A673 (cell line): ENCODE results near the gene KLHDC3. TPM values are rescaled to one million over a fixed set of nuclear protein-coding genes. Genes with fewer than 3 reads are reported as not detected.

Source experiments
- Bru-seq: library from RNA; stranded (reverse); fragments of 400-500 nt; gene quantifications from one replicate; lab custom pipeline; 2021; lab: Mats Ljungman, UMichigan
- BruChase-seq, 2 experiments: library from RNA; stranded (reverse); fragments of 400-500 nt; gene quantifications; one replicate each; lab custom pipeline; 2021; lab: Mats Ljungman, UMichigan
- BruUV-seq: library from RNA; stranded (reverse); fragments of 400-500 nt; replicated peaks from 2 replicates; lab custom pipeline; 2021; lab: Mats Ljungman, UMichigan
- CTCF ChIA-PET: fragments of 300-600 bp; sonication (Branson Sonifier 250); formaldehyde crosslinking; loops from one replicate; lab custom pipeline; 2022; ENCODE audit warnings: antibody characterized with exemption; lab: Charles Lee
- POLR2A ChIA-PET: fragments of 300-600 bp; sonication (Branson Sonifier 250); formaldehyde crosslinking; loops from one replicate; lab custom pipeline; 2022; ENCODE audit warnings: antibody characterized with exemption; ENCODE audit not compliant: low non-redundant PET; lab: Charles Lee
- DNase-seq: peaks from one replicate; pipeline ENCODE4 v3.0.0-alpha.2; 2015; ENCODE audit warnings: low spot score
- H3K27ac ChIP-seq: fragments of 200-600 bp; sonication (generic); 2 replicates; pipeline ENCODE4 v1.5.1; 2016; ENCODE audit warnings: mixed run types, low read depth, mild to moderate bottlenecking, mixed read lengths, antibody characterized with exemption, low read length; ENCODE audit not compliant: poor library complexity, severe bottlenecking
- H3K27me3 ChIP-seq: fragments of 200-600 bp; sonication (generic); replicated peaks from 2 replicates; pipeline ENCODE4 v1.6.1; 2017; ENCODE audit warnings: mixed run types, low read depth, mild to moderate bottlenecking, mixed read lengths, antibody characterized with exemption, low read length; ENCODE audit not compliant: insufficient read depth, poor library complexity
- H3K36me3 ChIP-seq: fragments of 200-600 bp; sonication (generic); 2 replicates; pipeline ENCODE4 v1.6.1; 2016; ENCODE audit warnings: mixed run types, mild to moderate bottlenecking, mixed read lengths, antibody characterized with exemption, low read length; ENCODE audit not compliant: insufficient read depth, poor library complexity, severe bottlenecking
- H3K4me1 ChIP-seq: fragments of 200-600 bp; sonication (generic); 2 replicates; pipeline ENCODE4 v1.6.1; 2017; ENCODE audit warnings: mixed run types, mild to moderate bottlenecking, mixed read lengths, antibody characterized with exemption, low read length; ENCODE audit not compliant: insufficient read depth, poor library complexity, severe bottlenecking
- H3K4me3 ChIP-seq: fragments of 200-600 bp; sonication (generic); 2 replicates; pipeline ENCODE4 v1.5.1; 2016; ENCODE audit warnings: low read depth, mixed run types, mild to moderate bottlenecking, mixed read lengths, low read length; ENCODE audit not compliant: poor library complexity, severe bottlenecking
- H3K9me3 ChIP-seq: fragments of 200-600 bp; sonication (generic); 2 replicates; pipeline ENCODE4 v1.6.1; 2016; ENCODE audit warnings: mixed run types, low read depth, mild to moderate bottlenecking, mixed read lengths, antibody characterized with exemption, low read length; ENCODE audit not compliant: poor library complexity, severe bottlenecking
- EZH2 ChIP-seq: fragments of 200-600 bp; sonication (generic); IDR thresholded peaks from 2 replicates; pipeline ENCODE4 v1.6.1; 2017; ENCODE audit warnings: borderline replicate concordance, low read depth, mild to moderate bottlenecking, mixed read lengths, antibody characterized with exemption, low read length; ENCODE audit not compliant: poor library complexity, severe bottlenecking
- intact Hi-C: fragments of 100-400 bp; cut with micrococcal nuclease; formaldehyde crosslinking; loops from one replicate; pipeline ENCODE4 v1.10.0; 2022; ENCODE audit not compliant: unreplicated experiment
- long read RNA-seq: library from polyadenylated mRNA; stranded (forward); transcript quantifications from one replicate; pipeline ENCODE4 v2.0.0, GENCODE V29; 2022
- total RNA-seq: library from RNA; stranded (reverse); gene quantifications from 2 replicates; pipeline ENCODE4 v1.2.3, GENCODE V29; 2021
- TF ChIP-seq, protein P1 (sequence below): fragments of 300-800, 200-600 bp; sonication (generic); conservative IDR thresholded peaks from 2 replicates; pipeline ENCODE4 v1.5.1; 2017; ENCODE audit warnings: low read depth, mild to moderate bottlenecking, antibody characterized with exemption, low read length, moderate library complexity, mixed read lengths

The KLHDC3 gene, protein sequence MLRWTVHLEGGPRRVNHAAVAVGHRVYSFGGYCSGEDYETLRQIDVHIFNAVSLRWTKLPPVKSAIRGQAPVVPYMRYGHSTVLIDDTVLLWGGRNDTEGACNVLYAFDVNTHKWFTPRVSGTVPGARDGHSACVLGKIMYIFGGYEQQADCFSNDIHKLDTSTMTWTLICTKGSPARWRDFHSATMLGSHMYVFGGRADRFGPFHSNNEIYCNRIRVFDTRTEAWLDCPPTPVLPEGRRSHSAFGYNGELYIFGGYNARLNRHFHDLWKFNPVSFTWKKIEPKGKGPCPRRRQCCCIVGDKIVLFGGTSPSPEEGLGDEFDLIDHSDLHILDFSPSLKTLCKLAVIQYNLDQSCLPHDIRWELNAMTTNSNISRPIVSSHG
- 90.1 and 108 TPM in 2 replicates for total RNA-seq
- Bru-seq, nascent RNA = percentile 73 among the genes with signal in this experiment
- BruChase-seq, experiment 1, labeled RNA remaining after a 2-hour chase = percentile 79 among the genes with signal in this experiment
- BruChase-seq, experiment 2, labeled RNA remaining after a 6-hour chase = percentile 89 among the genes with signal in this experiment
- long read RNA-seq, transcript KLHDC3-202 (11 exons, 1,909 nt) = major isoform, 296 of 327 reads
- long read RNA-seq, partial matches to known transcripts = 20 of 327 reads
- long read RNA-seq, other reads (novel, unspliced or antisense) = 11 of 327 reads

DNA sequence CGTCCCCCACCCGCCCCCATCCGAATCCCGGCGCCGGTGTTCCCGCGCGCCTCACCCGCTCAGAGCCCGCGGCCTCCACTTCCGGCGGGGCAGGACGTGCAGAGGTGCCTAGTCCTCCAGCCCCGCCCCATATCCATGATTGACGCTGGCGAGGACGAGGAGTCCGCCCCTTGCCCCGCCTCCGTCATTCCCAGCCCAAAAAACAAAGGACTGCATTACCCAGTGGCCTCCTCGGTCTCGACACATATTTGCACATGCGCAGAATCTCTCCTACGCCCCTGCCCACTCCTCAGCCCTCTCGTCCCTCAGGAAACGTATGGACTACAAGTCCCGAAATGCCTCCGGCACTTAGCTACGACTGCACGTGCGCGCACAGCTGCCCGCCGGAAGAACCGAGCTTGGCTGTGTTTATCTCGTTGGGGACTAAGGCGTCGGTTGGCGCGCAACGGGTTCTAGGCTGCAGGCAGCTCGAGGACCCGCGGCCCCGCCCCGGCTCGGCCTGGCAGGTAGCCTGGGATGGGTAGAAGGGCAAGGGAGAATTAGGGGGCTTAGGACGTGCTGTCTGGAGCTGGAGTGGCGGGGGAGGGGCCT lies at the start of gene KLHDC3, which contains the start of gene MEA1:
Gene KLHDC3, plus strand, starts transcription at position 407 of the 591 bp plus-strand sequence. CDS start 2,944 bp downstream, outside the sequence.
Gene MEA1, minus strand, starts transcription at position 104 of the 591 bp plus-strand sequence. CDS start 133 bp downstream, outside the sequence.
- H3K4me1 ChIP-seq = peaks cover 7% of the 10 kb centered on the region
- CTCF ChIA-PET = interaction anchor here (0.6 to 1.5 kb wide), 4 partner anchors 35 to 150 kb away, joined by 4 to 8 read pairs (median 5); partner anchors contain the start of genes PEX6 and PTK7
- POLR2A ChIA-PET = interaction anchor here (0.6 to 1.2 kb wide), 2 partner anchors 30 to 85 kb away, joined by 3 to 5 read pairs; partner anchors contain the start of genes CNPY3 and PPP2R5D
- intact Hi-C loops = loop anchor here (5.0 kb wide), 1 partner anchor 112 kb away; no protein-coding TSS in a partner anchor
- no TSS peak for BruUV-seq
- peak; percentile 100 for DNase-seq
- peak within 1 kb of the TSS; percentile 82 for H3K4me3 ChIP-seq
- H3K36me3 ChIP-seq = peaks cover 59% of the 10 kb centered on the region
- H3K9me3 ChIP-seq = no peaks in the 10 kb centered on the region
- peak within 1 kb of the TSS; percentile 79 for H3K27ac ChIP-seq
- no peaks in the 10 kb centered on the region for H3K27me3 ChIP-seq
- TF ChIP-seq, protein P1, sequence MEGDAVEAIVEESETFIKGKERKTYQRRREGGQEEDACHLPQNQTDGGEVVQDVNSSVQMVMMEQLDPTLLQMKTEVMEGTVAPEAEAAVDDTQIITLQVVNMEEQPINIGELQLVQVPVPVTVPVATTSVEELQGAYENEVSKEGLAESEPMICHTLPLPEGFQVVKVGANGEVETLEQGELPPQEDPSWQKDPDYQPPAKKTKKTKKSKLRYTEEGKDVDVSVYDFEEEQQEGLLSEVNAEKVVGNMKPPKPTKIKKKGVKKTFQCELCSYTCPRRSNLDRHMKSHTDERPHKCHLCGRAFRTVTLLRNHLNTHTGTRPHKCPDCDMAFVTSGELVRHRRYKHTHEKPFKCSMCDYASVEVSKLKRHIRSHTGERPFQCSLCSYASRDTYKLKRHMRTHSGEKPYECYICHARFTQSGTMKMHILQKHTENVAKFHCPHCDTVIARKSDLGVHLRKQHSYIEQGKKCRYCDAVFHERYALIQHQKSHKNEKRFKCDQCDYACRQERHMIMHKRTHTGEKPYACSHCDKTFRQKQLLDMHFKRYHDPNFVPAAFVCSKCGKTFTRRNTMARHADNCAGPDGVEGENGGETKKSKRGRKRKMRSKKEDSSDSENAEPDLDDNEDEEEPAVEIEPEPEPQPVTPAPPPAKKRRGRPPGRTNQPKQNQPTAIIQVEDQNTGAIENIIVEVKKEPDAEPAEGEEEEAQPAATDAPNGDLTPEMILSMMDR = no peak
- no peak for TF ChIP-seq EZH2

DNA sequence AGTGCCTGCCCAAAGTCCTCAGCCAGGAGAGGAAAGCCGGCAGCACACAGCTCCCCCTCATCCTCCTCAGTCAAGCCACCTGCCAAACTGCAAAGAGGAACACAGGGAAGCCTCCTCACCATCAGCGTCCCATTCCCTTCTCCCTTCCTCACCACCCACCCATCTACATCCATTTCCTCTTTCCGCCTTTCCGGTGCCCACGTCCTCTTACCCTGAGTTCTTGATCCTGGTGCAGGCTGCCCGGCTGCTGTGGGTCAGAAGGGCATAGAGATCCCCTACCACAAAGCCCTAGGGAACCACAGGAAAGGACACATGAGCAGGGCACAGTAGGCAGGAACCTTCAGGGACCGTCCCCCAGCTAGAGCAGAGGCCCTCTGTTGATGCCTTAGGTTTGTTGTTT lies 47.5 kb upstream of the KLHDC3 start:
- POLR2A ChIA-PET = no interaction called here
- H3K27ac ChIP-seq = no peak overlapping the region
- H3K9me3 ChIP-seq = no peaks in the 10 kb centered on the region
- no peak overlapping the region for H3K4me3 ChIP-seq
- intact Hi-C loops = no loop called here
- no peaks in the 10 kb centered on the region for H3K27me3 ChIP-seq
- BruUV-seq = no TSS peak
- H3K4me1 ChIP-seq = peaks cover 10% of the 10 kb centered on the region
- CTCF ChIA-PET = no interaction called here
- TF ChIP-seq, protein P1 = no peak
- DNase-seq = no peak
- H3K36me3 ChIP-seq = peaks cover 15% of the 10 kb centered on the region

DNA sequence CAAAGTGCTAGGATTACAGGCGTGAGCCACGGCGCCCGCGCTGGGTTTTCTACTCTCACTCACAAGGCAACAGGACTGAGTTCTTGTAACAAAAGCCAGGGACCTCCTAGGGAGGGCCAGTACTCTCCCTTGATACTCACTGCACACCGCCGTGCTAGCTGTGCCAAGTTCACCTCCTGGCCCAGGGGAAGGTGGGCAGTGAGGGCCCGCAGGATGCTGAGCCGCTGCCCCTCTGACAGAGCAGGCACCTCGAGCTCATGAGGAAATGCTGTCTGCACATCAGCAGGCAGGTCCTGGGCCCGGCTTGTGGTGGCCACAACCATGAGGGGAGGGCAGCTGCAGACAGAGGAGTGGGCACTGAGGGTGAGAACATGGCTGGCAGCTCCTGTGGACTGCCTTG lies 46.8 kb upstream of the KLHDC3 start:
- TF ChIP-seq, protein P1 = no peak
- TF ChIP-seq EZH2 = no peak
- Histone ChIP-seq H3K9me3 (no peaks in the 10 kb centered on the region), H3K27ac (no peak overlapping the region), H3K4me1 (peaks cover 10% of the 10 kb centered on the region), H3K4me3 (no peak overlapping the region), H3K36me3 (peaks cover 15% of the 10 kb centered on the region), H3K27me3 (no peaks in the 10 kb centered on the region)
- ChIA-PET CTCF (no interaction called here), POLR2A (no interaction called here)
- no TSS peak for BruUV-seq
- intact Hi-C loops = no loop called here
- DNase-seq = no peak
